ENCODE results near the gene NDUFAB1.
A peak's percentile ranks its signal among the peaks of the same experiment; 100 is the strongest.
"Not testable (repeated sequence)": the region's sequence is repeated elsewhere in the genome, so short reads cannot be mapped to it uniquely, and the experiment has no call there.

NDUFAB1 gene

DNA sequence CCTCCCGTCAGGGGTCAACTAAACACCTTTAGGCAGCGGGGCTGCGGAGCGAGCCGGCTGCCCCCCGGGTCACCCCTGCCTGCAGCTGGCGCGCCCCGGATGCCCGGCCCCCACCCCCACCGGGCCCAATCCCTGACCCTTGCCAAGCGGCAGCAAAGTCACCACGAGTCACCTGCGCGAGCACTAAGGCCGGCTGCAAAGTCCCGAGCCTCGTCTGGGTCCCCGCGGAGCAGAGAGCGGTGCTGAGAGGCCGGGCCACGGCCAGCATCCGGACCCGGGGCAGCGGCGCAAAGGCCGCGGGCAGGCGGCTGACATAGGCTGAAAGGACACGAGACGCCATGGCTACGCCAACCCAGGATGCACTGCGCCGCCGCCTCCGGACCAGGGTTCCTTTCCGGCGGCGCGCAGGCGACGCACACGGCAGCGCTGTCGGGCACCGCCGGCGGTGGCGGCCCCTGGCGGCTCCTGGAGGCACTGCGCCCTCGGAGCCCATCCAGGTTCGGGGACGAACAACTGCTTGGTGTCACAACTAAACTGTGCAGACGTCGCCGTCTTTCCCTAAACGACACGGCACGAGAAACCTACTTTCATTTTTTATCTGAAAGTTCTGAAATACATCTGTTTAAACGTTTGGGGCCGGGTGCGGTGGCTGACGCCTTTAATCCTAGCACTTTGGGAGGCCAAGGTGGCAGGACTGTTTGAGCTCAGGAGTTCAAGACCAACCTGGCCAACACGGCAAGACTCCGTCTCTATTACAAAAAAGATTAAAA lies at the start of gene NDUFAB1:
NDUFAB1 (minus strand) TSS at position 366 of the 770 bp plus-strand sequence; CDS start at position 340, 26 bp downstream.
- peak; percentile 89 for DNase-seq (ENCODE audit: low spot score)

GRCh38 chr16:23642246-23642774 lies 46.2 kb upstream of the NDUFAB1 start:
- no peak for DNase-seq (ENCODE audit: low spot score)

DNA sequence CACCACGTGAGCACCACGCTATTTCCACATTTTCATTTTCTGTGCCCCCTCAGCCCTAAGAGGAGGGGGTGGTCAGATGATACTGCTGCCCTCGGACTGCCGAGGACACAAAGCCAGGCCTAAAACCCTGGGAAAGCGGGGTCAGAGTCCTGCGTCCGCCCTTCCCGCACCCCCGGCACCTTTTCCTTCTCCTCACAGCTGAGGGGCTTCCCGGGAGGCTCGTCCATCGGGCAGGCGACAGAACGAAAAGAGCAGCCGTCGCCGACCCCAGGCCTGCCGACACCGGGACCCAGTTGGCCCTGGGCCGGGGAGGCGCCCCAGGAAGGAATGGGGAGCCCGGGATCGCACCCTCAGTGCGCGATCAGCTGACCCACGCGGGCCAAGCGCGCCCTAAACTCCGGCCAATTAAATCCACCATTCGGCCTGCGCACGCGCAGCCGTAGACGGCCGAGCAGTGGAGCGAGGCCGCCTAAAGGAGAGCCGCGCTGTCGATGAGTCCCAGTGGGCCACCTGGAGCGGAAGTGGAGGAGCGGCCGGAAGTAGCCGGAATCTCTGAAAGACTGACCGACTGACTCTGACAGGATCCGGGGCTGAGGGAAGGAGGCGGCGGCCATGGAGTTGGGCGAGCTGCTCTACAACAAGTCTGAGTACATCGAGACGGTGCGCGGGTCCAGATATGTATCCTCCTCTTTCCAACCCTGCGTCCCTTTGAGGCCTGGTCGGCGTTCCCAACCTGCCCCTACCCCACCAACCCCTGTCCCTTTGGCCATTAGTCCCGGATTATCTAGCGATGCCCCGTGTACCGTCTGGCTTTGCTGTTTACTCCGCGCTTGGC lies 45.0 kb upstream of the NDUFAB1 start, which contains the start of the genes DCTN5 and PALB2:
DCTN5 (plus strand) TSS at position 536 of the 835 bp plus-strand sequence; CDS start at position 613, 77 bp downstream.
PALB2 (minus strand) TSS at position 380 of the 835 bp plus-strand sequence; CDS start at position 227, 153 bp downstream.
- DNase-seq (ENCODE audit: low spot score), result peak; percentile 95

GRCh38 chr16:23640615-23640930 lies 44.5 kb upstream of the NDUFAB1 start:
- no peak for DNase-seq (ENCODE audit: low spot score)

DNA sequence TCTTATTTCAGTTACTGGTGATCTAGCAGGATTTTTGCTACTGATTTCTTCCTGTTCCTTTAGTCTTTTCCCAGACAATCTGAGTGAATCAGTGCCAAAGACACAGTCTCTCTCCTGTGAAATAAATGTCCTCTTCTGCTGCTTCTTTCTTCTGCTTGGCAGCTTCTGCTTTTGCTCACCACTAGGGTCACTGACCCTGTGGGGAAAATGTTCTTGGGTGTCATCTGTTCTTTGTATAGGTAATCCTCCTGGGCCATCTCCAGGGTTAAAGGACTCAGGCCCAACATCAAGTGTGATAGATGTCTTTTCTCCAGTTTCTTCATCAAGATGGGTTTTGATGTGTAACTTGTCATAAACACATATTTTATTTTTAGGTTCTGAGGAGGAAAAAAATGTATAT lies 39.8 kb upstream of the NDUFAB1 start:
- no peak for DNase-seq (ENCODE audit: low spot score)

- no peak for DNase-seq (ENCODE audit: low spot score)
Measured at GRCh38 chr16:23634461-23635036, 38.4 kb upstream of the NDUFAB1 start.

DNA sequence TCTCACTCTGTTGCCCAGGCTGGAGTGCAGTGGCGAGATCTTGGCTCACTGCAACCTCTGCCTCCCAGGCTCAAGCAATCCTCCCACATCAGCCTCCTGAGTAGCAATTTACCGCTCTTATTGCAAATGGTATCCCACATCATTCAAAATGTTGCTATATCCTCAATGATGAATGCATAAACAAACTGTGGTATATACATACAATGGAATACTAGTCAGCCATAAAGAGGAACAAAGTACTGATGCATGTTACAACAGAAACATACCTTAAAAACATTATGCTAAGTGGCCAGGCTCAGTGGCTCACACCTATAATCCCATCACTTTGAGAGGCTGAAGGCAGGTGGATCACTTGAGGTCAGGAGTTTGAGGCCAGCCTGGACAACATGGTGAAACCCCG lies 35.8 kb upstream of the NDUFAB1 start:
- not testable (repeated sequence) for DNase-seq (ENCODE audit: low spot score)

- no peak for DNase-seq (ENCODE audit: low spot score)
Measured at GRCh38 chr16:23629516-23629915, 33.4 kb upstream of the NDUFAB1 start.

- no peak for DNase-seq (ENCODE audit: low spot score)
Measured at GRCh38 chr16:23624092-23624491, 28.0 kb upstream of the NDUFAB1 start.

DNA sequence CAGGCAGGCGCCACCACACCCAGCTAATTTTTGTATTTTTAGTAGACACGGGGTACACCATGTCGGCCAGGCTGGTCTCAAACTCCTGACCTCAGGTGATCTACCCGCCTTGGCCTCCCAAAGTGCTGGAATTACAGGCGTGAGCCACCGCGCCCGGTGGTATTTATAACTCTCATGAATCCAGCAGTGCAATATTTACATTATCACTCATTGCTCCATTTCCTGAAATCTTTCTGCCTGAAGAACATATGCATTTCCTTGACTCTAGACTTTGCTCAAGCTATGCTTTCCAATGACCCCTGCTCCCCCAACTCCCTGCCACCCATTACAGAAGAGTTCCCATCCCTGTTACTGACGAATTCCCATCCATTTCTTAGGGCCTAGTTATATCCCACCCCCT lies 19.7 kb upstream of the NDUFAB1 start:
- DNase-seq (ENCODE audit: low spot score), result no peak

DNA sequence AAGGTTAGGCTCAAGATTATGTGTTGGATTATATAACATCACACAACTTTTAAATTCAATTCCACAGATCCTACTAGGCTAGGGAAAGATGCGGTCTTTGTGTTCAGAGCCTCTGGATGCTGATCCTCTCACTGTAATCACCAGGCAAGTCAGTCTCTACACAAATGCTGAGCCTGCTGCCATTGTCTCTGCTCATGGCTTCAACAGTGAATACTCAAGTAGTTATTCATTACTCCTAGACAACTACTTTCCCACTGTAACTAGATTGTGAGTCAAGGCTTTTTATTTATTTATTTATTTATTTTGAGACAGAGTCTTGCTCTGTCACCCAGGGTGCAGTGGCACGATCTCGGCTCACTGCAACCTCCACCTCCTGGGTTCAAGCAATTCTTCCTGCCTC lies 15.8 kb upstream of the NDUFAB1 start:
- no peak for DNase-seq (ENCODE audit: low spot score)

DNA sequence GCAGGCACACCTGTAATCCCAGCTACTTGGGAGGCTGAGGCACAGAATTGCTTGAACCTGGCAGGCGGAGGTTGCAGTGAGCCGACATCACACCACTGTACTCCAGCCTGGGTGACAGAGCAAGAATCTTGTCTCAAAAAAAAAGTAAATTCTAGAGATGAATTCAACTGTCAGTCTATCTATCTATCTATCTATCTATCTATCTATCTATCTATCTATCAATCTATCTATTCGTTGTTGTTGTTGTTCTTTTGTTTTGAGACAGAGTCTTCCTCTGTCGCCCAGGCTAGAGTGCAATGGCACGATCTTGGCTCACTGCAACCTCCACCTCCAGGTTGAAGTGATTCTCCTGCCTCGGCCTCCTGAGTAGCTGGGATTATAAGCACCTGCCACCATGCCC lies 14.8 kb upstream of the NDUFAB1 start:
- not testable (repeated sequence) for DNase-seq (ENCODE audit: low spot score)

GRCh38 chr16:23609929-23610328 lies 13.8 kb upstream of the NDUFAB1 start:
- DNase-seq (ENCODE audit: low spot score), result no peak

DNA sequence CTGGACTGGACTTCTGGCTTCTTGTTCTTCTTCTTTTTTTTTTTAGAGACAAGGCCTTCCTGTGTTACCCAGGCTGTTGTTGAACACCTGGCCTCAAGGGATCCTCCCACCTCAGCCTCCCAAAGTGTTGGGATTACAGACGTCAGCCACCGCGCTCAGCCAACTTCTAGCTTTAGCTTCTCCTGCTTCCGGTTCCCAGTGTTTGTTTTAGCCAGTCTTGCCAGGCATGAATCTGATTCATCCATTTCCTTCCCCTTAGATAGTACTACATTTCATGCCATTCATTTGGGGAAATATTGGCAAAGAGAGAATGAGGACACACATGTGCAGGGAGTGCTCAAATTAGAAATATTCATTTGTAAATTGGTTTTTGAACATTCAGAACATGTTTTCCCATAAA lies 12.1 kb upstream of the NDUFAB1 start:
- no peak for DNase-seq (ENCODE audit: low spot score)

- no peak for DNase-seq (ENCODE audit: low spot score)
Measured at GRCh38 chr16:23607726-23608125, 11.6 kb upstream of the NDUFAB1 start.

DNA sequence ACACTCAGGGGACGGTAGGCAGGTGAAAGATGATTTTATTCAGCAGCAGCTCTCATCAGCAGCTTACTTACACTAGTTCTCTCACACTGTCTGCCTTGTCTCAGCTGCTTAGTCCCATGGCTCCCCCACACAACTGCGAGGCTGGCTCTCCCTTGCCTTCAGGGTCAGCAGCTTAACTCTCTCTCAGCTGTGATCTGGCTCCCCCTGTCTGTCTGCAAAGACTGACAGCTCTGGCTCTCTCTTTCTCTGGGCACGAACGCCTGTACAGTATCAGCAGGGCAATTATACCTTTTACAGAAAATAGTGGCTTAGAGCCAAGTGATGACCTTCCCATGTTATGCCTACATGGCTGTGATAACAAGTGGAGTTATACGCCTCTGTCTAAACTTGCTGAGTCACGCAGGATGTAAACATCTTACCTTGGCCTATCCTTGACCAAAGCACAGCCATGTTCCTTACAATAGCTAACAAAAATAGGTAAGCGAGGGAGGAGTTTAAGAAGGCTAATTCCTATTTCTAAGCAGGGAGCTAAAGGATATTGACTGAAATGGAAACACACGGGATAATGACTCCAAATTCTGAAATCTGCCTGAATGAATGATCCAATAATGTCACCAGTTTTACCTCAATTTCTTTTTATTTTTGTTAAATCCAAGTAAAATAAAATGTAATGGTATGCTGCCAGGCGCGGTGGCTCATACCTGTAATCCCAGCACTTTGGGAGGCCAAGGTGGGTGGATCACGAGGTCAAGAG lies 1.1 kb upstream of the NDUFAB1 start:
- peak; percentile 66 for DNase-seq (ENCODE audit: low spot score)

GRCh38 chr16:23595246-23595950 lies 718 bp downstream of the NDUFAB1 start:
- DNase-seq (ENCODE audit: low spot score), result no peak

DNA sequence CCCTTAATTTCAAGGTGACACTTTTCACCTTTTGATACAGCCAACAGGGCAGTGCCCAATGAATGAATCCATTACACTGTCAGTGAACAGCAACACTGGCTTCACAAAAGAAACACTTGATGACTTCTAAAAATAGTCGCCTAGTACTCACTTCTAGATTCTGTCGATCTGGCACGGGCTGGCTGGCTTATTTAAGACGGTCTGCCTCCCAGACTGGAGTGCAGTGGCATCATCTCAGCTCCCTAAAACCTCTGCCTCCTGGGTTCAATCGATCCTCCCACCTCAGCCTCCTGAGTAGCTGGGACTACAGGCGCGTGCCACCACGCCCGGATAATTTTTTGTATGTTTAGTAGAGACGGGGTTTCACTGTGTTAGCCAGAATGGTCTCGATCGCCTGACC lies 1.9 kb downstream of the NDUFAB1 start:
- no peak for DNase-seq (ENCODE audit: low spot score)

GRCh38 chr16:23590181-23590580 lies 5.9 kb downstream of the NDUFAB1 start:
- DNase-seq (ENCODE audit: low spot score), result no peak

GRCh38 chr16:23587726-23588125 lies 8.4 kb downstream of the NDUFAB1 start:
- no peak for DNase-seq (ENCODE audit: low spot score)
